HG02938 (cell line): ENCODE data around the gene PDE4A.
"Not testable (repeated sequence)": the region's sequence is repeated elsewhere in the genome, so short reads cannot be mapped to it uniquely, and the experiment has no call there.

ENCODE experiments used
- ATAC-seq: cut with Tn5 transposase; IDR thresholded peaks from one replicate; pipeline ENCODE4 v1.9.1; 2021; ENCODE audit warnings: mild to moderate bottlenecking, moderate library complexity; ENCODE audit not compliant: unreplicated experiment

PDE4A gene

DNA sequence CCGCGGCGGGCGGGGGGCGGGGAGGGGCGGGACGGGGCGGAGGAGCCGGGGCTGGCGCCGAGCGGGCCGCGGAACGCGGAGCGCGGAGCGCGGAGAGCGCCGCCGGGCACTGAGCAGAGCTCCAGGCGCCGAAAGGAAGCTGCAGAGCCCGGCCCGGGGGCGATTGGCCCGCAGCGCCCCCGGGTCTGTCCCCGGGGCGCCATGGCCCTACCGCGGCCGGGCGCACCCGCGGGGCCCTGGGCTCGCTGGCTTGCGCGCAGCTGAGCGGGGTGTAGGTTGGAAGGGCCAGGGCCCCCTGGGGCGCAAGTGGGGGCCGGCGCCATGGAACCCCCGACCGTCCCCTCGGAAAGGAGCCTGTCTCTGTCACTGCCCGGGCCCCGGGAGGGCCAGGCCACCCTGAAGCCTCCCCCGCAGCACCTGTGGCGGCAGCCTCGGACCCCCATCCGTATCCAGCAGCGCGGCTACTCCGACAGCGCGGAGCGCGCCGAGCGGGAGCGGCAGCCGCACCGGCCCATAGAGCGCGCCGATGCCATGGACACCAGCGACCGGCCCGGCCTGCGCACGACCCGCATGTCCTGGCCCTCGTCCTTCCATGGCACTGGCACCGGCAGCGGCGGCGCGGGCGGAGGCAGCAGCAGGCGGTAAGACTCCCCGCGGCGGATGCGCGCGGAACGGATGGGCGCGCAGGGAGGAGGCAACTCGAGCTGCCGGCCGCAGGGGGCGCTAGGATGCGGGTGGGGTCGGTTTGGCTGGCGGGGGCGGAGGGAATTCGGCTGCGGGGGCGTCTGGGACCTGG, at the start of gene PDE4A:
TSS of gene PDE4A (plus strand) at position 95 of the 796 bp plus-strand sequence. CDS start at position 322, 227 bp downstream.
- ATAC-seq, result no peak

DNA sequence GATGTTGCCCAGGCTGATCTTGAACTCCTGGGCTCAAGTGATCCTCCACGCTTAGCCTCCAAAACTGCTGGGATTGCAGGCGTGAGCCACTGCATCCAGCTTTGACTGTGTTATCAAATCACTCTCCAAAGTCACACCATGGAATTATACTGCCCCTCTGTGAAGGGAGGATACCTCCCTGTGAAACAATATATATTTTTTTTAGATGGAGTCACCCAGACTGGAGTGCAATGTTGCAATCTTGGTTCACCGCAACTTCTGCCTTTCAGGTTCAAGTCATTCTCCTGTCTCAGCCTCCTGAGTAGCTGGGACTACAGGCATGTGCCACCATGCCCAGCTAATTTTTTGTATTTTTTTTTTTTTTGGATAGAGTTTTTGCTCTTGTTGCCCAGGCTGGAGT, 47.6 kb upstream of the PDE4A start:
- no peak for ATAC-seq

DNA sequence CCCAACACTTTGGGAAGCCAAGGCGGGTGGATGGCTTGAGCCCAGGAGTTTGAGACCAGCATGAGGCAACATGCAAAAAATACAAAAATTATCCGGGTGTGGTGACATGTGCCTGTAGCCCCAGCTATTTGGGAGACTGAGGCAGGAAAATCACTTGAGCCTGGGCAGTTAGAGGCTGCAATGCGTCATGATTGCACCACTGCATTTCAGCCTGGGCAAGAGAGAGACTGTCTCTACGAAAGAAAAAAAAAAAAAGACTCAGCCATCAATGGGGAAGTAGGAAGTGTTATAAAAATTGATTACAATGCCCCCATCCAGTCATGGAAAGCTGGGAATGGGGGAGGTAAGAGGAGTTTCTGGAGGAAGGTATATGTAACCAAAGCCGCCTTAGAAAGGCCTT, 45.4 kb upstream of the PDE4A start:
- ATAC-seq, result no peak

DNA sequence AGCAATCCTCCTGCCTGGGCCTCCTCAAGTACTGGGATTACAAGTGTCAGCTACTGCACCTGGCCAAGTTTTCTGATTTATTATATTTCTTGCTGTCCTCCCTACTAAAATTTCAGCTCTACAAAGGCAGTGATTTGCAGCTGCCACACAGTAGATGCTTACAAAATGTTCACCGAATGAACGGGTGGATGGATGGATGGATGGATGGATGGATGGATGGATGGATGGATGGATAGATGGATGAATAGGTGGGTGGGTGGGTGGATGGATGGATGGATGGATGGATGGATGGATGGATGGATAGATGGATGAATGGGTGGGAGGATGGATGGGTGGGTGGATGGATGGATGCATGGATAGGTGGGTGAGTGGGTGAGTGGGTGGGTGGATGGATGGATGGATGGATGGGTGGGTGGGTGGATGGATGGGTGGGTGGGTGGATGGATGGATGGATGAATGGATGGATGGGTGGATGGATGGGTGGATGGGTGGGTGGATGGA, 43.1 kb upstream of the PDE4A start:
- ATAC-seq, result not testable (repeated sequence)

DNA sequence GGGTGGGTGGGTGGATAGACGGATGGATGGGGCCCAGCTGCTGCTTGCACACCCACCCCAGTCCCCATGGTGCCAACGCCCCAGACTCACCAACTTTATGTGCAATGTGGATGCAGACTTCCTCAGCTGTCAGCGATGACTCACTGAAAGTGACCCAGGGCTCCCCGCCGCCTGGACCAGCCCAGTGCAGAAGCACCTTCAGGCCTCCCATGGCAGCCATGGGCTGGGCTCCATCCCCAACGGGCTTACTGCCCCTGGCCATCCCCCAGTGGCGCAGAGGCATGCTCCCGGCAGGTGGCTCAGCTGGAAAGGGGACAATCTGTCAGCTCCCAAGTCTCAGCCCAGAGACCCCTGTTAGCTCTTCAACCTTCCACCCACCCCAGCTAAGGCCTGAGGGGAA, 42.2 kb upstream of the PDE4A start:
- ATAC-seq, result no peak

DNA sequence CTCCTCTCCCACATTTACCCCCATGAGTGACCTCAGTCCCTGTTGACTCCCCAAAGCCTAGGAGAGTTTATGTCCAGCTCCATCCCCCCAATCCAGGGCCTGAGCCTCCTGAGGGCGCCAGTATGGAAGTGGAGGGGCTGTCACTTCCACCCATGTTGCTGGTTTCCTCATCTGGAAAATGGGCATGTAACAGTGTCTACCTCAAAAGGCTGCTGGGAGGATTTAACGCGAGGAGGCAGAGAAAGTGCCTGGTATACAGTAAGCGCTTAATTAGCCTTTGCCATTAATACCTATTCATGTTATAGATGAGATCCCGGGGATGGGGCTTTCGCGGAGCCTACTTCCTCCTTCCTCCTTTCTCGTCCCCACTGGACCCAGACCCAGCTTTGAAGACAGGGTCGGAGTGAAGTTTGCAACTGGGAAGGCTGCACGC, 40.4 kb upstream of the PDE4A start:
- ATAC-seq, result no peak

DNA sequence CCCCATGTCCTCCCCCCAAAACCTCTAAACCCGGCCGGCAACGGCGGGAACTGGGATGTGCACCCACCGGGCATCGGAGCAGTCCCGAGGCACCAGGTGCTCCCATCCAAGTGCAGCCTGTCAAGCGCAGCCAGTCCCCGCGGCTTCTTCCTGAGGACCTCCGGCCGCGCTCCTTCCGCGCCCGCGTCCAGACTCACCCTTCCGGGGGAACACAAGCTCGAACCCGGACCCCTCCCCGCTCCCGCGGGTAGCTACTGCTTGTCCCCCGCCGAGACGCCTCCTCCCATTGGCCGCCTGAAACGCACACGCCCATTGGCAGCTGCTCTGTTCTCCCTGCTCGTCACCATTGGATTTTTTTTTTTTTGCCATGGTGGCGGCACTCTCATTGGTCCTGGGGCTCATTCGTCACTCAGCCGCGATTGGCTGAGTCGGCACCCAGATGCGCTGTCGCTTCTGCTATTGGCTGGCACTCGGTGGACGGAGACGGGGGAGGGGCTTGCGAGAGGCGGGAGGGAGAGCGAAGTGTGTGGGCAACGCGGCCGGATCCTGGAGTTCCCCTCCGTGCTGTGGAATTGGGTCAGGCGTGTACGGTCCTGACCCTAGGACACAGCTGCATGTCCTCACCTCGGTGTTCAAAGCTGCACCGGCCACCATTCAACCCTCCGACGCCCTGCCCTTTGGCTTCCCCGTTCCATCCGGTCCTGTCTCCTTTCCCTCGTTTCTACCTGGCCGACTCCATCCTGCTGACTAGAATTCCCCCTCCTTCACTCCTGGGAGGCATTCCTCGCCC, 39.8 kb upstream of the PDE4A start, which contains the start of gene TYK2:
TSS of gene TYK2 (minus strand) at position 260 of the 790 bp plus-strand sequence. CDS start 2,166 bp downstream, outside the sequence.
- ATAC-seq, result peak; percentile 84

DNA sequence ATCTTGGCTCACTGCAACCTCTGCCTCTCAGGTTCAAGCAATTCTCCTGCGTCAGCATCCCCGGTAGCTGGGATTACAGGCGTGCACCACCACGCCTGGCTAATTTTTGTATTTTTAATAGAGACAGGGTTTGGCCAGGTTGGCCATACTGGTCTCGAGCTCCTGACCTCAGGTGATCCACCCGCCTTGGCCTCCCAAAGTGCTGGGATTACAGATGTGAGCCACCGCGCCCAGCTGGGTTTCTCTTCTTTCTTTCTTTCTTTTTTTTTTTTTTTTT, 37.2 kb upstream of the PDE4A start:
- not testable (repeated sequence) for ATAC-seq

DNA sequence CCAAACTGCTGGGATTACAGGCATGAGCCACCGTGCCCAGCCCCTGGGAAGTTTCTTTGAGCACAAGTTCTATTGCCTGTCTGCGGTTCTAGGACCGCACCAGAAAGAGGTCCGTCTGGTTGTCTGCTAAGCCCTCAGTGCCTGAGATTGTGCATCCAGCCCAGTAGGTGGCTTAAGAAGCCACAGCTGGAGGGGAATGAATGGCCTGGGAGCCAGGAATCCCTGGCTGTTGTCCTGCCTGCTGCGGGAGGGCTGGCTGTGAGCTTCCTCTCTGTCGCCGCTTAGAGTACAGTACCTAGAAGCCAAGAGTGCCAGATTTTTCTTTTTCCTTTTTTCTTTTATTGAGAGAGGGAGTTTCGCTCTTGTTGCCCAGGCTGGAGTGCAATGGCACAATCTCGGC, 35.8 kb upstream of the PDE4A start:
- no peak for ATAC-seq

DNA sequence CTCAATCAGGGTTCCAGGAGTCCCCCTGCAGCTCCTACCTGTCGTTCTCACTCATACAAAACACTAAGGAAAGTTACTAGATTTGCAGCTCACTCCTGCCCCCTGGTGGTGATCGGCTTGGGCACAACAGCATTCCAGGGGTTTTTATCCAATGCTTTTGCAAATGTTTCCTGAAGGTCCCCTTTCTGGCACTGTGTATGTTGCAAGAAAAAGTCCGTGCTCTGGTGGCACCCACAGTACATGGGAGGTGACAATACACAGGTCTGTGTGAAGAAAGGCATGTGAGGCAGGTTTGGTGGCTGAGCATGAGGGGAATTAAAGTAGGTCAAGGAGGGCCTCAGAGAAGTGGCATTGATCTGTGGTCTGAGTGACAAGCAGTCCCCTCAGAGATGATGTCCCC, 31.4 kb upstream of the PDE4A start:
- ATAC-seq, result no peak

DNA sequence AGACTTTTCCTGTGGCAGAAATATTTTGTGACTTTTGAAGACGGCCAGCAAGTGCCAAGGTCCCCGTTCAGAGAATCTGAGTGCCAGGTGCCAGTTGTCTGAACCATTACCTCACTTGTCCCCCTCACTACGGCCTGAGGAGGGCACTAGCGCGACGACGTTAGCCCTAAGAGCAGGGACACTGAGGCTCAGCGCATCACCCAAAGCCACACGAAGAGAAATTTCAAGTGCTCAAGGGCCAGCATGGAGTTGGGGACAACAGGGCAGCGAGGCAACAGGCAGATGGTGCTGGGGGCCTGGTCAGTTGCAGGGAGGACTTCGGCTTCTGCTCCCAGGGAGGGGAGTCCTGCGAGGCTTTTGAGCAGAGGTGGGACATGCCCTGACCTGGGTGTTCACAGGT, 30.5 kb upstream of the PDE4A start:
- ATAC-seq, result no peak

DNA sequence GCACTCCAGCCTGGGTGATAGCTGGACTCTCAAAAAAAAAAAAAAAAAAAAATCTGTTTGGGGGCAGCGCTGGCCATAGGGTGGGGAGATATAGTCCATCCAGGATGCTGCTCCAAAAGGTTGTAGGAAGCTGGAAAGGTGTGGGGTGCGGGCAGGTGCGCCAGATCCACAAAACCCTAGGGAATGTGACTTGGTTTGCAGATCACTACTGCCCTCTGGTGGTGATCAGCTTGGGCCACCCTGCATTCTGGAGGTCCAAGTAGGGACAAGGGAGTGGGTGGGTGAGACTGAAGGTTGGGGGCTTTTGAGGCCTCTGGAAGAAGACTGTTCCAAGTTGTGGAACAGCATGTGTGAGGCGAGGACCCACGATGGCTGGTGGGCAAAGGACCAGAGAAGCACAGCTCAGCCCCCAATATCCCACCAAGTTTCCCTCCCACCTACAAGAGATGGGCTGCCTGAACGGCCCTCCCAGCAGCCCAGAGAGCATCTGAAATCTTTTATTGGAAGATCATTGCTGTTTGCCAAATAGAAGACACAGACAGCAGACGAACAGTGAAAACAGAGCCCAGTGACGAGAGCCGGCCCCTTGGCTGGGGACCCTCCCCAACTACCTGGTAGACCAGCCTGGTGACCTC, 29.6 kb upstream of the PDE4A start:
- no peak for ATAC-seq

DNA sequence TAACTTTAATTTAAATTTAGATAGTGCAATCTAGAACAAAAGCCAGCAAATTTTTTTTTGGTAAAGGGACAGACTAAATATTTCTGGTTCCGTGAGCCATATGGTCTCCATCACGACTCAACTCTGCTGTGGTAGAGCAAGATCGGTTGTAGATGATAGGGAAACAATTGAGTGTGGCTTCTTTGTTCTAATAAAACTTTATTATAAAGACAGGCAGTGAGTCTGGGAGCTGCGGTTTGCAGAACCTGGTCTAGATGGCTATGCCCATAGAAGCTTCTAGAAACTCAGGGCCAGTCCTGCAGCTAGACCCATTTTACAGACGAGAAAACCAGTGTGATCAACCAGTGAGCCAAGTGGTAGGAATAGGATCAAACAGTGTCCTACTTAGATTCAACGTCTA, 28.2 kb upstream of the PDE4A start:
- ATAC-seq, result no peak

DNA sequence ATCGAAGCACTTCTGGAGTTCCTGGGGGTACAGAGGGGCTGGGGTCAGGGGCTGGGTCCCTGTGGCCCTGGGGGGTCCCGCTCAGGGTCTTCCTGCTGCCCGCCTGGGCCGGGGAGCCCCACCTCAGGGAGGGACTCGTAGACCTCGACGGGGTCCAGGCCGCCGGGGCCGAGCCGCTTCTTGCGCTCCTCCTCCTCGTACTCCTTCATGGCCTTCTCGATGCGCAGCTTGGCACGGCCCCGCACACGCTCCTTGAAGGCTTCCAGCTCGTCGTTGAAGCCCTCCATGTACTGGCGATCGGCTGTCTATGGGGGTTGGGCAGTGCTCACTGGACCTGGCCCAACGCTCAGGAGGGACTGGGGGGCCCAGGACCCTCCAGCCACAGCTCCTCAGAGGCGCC, 27.2 kb upstream of the PDE4A start:
- ATAC-seq, result no peak

DNA sequence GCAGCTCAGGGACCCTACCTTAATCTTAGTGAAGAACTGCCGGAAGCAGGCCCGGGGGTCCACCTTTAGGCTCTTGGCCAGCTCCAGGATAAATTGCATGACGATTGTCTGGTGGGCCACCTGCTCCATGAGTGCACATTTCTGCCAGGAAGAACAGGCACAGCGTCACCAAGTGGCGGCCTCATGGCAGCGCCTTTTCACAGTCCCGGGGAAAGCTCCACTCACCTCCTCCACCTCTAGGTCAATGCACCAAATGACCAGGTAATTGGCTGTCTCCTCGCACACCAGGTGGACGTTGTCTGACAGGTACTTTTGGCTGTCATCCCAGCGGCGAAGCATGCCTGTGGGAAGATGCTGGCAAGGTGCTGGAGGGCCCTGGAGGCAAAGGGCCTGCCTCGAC, 25.3 kb upstream of the PDE4A start:
- ATAC-seq, result no peak

DNA sequence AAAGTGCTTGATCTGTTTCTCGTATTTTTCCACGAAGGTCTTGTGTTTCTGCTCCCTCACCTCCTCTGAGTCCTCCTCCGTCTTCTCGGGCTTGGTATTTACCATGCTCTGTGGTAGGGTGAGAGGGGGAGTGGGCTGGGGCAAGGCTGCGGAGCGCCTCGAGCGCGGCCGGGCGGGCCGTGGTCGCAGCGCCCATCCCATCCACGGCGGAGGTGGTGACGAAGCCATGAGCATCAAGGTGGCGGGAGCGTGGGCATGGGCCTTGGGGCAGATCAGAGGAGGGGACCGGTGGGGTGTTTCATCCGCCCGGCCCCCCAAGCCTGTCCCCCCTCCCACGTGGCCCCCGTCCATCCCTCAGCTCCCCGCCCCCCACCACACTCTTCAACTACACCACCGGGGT, 24.9 kb upstream of the PDE4A start:
- ATAC-seq, result no peak

DNA sequence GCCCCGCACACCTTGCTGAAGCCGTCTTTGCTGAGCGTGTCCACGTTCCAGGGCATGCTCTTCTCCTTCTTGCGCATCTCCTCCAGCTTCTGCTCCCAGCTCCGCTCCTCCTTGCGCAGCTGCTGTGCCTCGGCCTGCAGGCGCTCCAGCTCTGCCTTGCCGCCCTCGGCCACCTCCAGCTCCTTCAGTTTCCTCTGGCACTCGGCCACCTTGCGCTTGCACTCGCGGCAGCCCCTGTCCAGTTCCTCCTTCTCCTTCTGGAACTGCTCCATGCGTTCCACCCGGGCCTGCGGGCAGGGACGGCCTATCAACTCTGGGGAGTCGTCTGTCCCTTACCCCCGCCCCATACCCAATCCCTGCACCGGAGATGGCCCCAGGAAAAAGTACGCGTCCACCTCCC, 24.4 kb upstream of the PDE4A start:
- ATAC-seq, result no peak

DNA sequence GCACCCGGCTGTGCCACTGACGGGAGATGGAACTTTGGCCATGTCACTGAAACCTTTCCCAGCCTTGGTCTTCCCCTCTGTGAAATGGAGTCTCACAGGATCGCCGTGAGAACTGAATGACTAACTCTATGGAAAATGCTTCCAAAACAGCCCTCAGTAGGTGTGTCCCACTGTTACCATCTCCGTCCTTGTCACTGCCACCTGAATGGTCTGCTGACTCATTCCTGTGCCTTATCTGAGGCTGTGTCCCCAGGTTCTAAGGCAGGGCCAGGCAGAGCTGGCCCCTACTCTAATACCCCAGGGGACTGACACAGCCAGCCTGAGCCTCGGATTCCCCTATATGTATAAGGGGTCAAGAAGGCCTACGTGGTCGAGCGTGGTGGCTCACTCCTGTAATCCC, 21.5 kb upstream of the PDE4A start:
- ATAC-seq, result no peak

DNA sequence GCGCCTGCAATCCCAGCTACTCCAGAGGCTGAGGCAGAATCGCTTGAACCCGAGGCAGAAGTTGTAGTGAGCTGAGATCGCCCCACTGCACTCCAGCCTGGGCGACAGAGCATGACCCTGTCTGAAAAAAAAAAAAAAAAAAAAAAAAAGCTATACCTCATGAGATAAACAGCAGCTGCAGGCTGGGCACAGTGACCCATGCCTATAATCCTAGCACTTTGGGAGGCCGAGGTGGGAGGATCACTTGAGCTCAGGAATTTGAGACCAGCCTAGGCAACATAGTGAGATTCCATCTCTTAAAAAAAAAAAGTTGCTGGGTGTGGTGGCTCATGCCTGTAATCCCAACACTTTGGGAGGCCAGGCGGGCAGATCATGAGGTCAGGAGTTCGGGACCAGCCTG, 21.0 kb upstream of the PDE4A start:
- not testable (repeated sequence) for ATAC-seq

DNA sequence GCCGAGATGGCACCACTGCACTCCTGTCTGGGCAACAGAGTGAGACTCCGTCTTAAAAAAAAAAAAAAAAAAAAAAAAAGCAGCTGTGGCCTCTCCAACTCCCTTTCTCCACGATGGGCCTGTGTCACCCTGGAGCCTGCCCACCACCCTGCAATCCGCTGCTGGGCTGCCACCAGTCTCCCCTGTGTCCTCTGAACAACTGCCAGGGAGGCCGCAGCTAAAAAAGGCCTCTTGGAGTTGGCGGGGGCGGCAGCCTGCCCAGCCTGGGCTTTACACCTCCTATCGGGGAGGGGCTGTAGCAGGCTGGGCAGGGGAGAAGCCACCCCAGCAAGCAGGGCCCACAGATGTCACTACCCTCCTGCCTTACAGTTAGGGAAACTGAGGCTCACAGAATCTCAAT, 20.5 kb upstream of the PDE4A start:
- ATAC-seq, result no peak

DNA sequence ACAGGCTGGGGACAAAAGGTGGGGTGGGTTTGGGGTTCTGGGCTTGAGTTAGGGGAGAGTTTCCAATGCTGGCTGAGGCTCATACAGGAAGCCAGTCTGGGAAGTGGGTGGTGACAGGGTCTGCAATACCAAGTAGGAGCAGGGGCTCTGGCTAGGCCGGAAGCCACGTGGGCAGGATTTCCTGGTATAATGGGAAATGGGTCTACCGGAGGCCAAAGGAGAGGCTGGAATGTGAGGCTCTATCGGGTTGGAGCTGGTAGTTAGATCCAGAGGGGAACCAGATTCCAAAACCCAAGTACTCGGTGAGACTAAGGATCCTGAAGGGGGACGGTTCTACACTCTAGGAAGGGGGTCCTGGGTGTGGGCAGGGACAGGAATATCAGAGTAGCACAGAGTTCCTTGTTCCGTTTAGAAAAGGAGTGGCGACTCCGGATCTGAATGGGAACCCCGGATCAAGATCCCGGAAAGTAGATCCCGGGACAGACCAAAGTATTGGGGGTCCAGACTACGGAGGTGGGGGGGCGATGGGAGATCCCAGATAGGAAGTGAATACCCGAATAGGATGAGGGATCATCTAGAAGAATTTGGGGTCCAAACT, 17.8 kb upstream of the PDE4A start:
- no peak for ATAC-seq
